ENCODE data around the gene SLC35E4. TPM values are rescaled to one million over a fixed set of nuclear protein-coding genes. Genes with fewer than 3 reads are reported as not detected.
"Not testable (repeated sequence)": the region's sequence is repeated elsewhere in the genome, so short reads cannot be mapped to it uniquely, and the experiment has no call there.

Gene SLC35E4, protein sequence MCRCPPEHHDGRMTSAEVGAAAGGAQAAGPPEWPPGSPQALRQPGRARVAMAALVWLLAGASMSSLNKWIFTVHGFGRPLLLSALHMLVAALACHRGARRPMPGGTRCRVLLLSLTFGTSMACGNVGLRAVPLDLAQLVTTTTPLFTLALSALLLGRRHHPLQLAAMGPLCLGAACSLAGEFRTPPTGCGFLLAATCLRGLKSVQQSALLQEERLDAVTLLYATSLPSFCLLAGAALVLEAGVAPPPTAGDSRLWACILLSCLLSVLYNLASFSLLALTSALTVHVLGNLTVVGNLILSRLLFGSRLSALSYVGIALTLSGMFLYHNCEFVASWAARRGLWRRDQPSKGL
- 1 to 10 TPM; 2.5 to 4.0 (median 2.9) TPM for total RNA-seq
- 2.9 TPM for polyA plus RNA-seq
- long read RNA-seq, donor 1, transcript SLC35E4-201 (2 exons, 2,714 nt), result major isoform, 23 of 27 reads
- long read RNA-seq, donor 1, partial matches to known transcripts, result 0 of 27 reads
- long read RNA-seq, donor 1, other reads (novel, unspliced or antisense), result 4 of 27 reads
- long read RNA-seq, donor 2, transcript SLC35E4-201 (2 exons, 2,714 nt), result major isoform, 8 of 8 reads
- long read RNA-seq, donor 2, partial matches to known transcripts, result 0 of 8 reads
- long read RNA-seq, donor 2, other reads (novel, unspliced or antisense), result 0 of 8 reads
- long read RNA-seq, donor 3, transcript SLC35E4-201 (2 exons, 2,714 nt), result major isoform, 37 of 37 reads
- long read RNA-seq, donor 3, partial matches to known transcripts, result 0 of 37 reads
- long read RNA-seq, donor 3, other reads (novel, unspliced or antisense), result 0 of 37 reads
- long read RNA-seq, donor 4, transcript SLC35E4-201 (2 exons, 2,714 nt), result major isoform, 6 of 6 reads
- long read RNA-seq, donor 4, partial matches to known transcripts, result 0 of 6 reads
- long read RNA-seq, donor 4, other reads (novel, unspliced or antisense), result 0 of 6 reads

DNA sequence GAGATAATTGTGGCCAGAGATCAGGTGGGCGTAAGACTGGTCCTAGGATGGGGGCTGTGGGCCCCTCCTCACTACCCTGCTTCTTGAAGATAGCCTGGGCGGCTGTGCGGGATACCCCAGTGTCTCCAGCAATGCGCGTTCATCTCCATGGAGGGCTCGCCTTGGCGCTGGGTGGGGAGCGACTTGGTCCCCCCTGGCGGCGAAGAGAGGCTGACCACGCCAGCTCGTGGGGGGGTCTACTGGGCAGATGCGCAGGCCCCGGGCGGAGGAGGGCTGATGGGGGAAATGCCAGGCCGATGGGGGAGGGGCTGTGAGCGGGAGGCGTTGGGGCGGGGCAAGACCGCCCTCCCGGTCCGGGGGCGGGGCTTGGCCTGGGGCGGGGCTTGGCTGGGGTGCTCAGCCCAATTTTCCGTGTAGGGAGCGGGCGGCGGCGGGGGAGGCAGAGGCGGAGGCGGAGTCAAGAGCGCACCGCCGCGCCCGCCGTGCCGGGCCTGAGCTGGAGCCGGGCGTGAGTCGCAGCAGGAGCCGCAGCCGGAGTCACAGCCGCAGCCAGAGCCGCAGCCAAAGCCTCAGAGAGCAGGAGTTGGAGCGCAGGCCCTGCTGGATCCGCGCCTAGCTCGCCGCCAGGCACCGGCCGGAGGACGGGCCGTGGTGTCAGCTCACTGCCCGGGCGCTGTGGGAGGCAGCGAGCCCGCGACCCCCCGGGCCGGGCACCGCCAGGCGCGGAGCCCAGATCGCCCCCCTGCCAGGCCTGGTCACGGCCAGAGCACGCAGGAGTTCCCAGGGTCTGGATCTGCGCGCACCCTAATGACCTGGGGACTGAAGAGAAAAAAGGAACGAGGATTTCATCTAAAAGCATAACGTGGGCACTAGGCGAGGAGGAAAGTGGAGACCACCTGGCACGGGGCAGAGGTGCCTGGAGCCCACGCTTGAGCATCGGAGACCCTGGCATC lies at the start of gene SLC35E4:
TSS of gene SLC35E4 (plus strand) at position 509 of the 953 bp plus-strand sequence. CDS start 670 bp downstream, outside the sequence.
- peaks cover 15% of the 10 kb centered on the region for H3K4me1 ChIP-seq (ENCODE audit: control insufficient read depth, insufficient read depth, low read length)

DNA sequence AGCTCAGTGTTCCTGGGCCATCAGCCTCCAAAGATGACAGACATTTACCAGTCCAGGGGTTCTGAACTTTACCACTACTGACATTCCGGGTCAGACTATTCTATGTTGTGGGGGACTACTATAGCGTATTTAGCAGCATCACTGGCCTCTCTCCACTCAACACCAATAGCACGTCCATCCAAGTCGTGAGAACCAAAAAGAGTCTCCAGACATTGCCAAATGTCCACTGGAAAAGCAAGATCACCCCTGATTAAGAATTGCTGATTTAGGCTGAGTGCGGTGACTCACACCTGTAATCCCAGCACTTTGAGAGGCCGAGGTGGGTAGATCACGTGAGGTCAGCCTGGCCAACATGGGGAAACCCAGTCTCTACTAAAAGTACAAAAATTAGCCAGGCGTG lies 49.2 kb upstream of the SLC35E4 start:
- H3K9me3 ChIP-seq (ENCODE audit: control insufficient read depth, low read length), result no peaks in the 10 kb centered on the region
- H3K4me3 ChIP-seq (ENCODE audit: low read length), result no peak overlapping the region
- peaks cover 3% of the 10 kb centered on the region for H3K4me1 ChIP-seq (ENCODE audit: control insufficient read depth, insufficient read depth, low read length)
- 95% methylated on average over 8 of the region's 8 CpGs for WGBS
- ATAC-seq (no peak), DNase-seq (no peak)
- intact Hi-C loops (cut with DNase I), result no loop called here
- no peaks in the 10 kb centered on the region for H3K27me3 ChIP-seq (ENCODE audit: control insufficient read depth, insufficient read depth)
- no peak overlapping the region for H3K27ac ChIP-seq (ENCODE audit: low read length)

More for the DNA sequence above, at the start of gene SLC35E4:
- Histone ChIP-seq H3K9me3 (ENCODE audit: control insufficient read depth, low read length) (no peaks in the 10 kb centered on the region), H3K27me3 (ENCODE audit: control insufficient read depth, insufficient read depth) (no peaks in the 10 kb centered on the region), H3K27ac (ENCODE audit: low read length) (peak within 1 kb of the TSS; percentile 88), H3K4me3 (ENCODE audit: low read length) (peak within 1 kb of the TSS; percentile 46)
- ATAC-seq, result peak; percentile 95 to 97
- under 1% methylated on average over 75 of the region's 75 CpGs for WGBS
- intact Hi-C loops (cut with DNase I), result loop anchor here (2.0 to 10.0 kb wide), 6 partner anchors 117 to 289 kb away; no protein-coding TSS in a partner anchor
- peak; percentile 96 to 98 (median 98) for DNase-seq

DNA sequence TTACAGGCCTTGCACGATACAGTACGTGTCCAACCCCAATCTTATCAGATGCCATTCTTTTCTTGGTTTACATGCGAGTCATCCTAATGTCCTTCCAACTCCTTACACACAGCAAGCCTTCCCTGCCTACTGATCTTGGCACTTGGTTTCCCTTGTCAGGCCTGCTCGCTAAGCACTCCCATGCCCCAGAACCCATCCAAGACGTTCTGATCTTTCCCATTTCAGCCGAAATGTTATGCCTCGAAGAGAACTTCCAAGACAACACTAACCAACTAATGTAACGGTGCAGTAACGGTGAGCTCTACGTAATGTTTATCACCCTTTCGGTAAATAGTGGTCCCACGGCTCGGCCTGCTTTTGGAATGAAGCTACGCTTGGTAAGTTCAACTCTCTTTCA lies 44.4 kb upstream of the SLC35E4 start:
- peaks cover 3% of the 10 kb centered on the region for H3K4me1 ChIP-seq (ENCODE audit: control insufficient read depth, insufficient read depth, low read length)
- DNase-seq (no peak), ATAC-seq (no peak)
- H3K27ac ChIP-seq (ENCODE audit: low read length), result no peak overlapping the region
- H3K27me3 ChIP-seq (ENCODE audit: control insufficient read depth, insufficient read depth), result no peaks in the 10 kb centered on the region
- H3K9me3 ChIP-seq (ENCODE audit: control insufficient read depth, low read length), result no peaks in the 10 kb centered on the region
- peak overlapping the region; percentile 96 for H3K4me3 ChIP-seq (ENCODE audit: low read length)
- 3% methylated on average over 14 of the region's 14 CpGs for WGBS
- intact Hi-C loops (cut with DNase I), result no loop called here

DNA sequence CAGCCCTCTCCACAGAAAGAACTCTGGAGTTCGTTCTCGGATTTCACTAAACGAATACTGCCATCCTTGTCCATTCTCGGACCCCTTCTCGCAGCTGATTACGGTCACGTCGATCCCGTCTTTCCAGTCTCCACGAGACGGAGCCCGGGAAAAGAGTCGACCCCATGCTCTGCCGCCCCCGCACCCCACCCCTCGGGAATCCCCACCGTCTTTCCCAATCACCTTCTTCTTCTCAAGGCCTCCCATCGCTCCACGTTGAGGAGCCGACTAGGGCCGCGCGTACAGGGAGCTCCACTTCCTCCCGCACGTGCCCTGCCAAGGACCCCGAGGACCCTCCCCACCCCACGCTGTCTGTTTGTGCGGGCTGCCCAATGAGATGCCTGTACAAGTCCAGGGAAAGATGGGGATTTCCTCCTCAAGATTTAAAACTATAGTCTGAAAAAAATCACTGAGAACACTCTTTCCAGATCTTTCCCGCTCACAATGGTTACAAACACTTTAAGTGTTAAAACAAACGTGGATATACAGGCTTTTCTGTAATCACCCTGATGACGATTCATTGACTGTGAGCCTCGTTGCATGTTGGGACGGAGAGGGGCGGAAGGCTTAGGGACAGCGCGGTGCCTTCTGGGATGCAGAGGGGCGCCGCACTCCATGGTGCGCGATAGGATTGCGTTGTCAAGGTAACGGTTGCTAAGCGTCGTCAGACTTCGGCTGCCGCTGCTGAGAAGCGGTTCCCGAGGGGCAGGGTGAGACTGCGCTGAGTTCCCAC lies 43.8 kb upstream of the SLC35E4 start, which contains the start of gene PES1:
TSS of gene PES1 (minus strand) at position 323 of the 772 bp plus-strand sequence. CDS start at position 246, 77 bp downstream.
- Histone ChIP-seq H3K4me3 (ENCODE audit: low read length) (peak within 1 kb of the TSS; percentile 96), H3K4me1 (ENCODE audit: control insufficient read depth, insufficient read depth, low read length) (peaks cover 3% of the 10 kb centered on the region), H3K27me3 (ENCODE audit: control insufficient read depth, insufficient read depth) (no peaks in the 10 kb centered on the region), H3K9me3 (ENCODE audit: control insufficient read depth, low read length) (no peaks in the 10 kb centered on the region), H3K27ac (ENCODE audit: low read length) (no peak within 1 kb of the TSS)
- ATAC-seq (peak; percentile 100), DNase-seq (peak; percentile 96 to 97 (median 97))
- intact Hi-C loops (cut with DNase I), result no loop called here
- under 1% methylated on average over 49 of the region's 49 CpGs for WGBS

DNA sequence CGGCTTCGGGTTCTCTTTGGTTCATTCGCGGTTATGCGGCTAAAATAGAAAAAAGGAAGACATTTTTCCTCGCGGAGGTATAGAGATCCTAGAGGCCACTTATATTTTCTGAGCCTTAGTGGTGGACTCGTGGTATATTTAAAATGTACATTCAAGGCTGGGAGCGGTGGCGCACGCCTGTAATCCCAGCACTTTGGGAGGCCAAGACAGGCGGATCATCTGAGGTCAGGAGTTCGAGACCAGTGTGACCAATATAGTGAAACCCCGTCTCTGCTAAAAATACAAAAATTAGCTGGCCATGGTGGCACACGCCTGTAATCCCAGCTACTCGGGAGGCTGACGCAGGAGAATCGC lies 43.2 kb upstream of the SLC35E4 start:
- WGBS, result 33% methylated on average over 18 of the region's 18 CpGs
- H3K9me3 ChIP-seq (ENCODE audit: control insufficient read depth, low read length); intact Hi-C loops (cut with DNase I); H3K4me1 ChIP-seq (ENCODE audit: control insufficient read depth, insufficient read depth, low read length); DNase-seq; ATAC-seq; H3K27me3 ChIP-seq (ENCODE audit: control insufficient read depth, insufficient read depth); H3K27ac ChIP-seq (ENCODE audit: low read length): not testable (repeated sequence)
- H3K4me3 ChIP-seq (ENCODE audit: low read length), result peak overlapping the region; percentile 96

DNA sequence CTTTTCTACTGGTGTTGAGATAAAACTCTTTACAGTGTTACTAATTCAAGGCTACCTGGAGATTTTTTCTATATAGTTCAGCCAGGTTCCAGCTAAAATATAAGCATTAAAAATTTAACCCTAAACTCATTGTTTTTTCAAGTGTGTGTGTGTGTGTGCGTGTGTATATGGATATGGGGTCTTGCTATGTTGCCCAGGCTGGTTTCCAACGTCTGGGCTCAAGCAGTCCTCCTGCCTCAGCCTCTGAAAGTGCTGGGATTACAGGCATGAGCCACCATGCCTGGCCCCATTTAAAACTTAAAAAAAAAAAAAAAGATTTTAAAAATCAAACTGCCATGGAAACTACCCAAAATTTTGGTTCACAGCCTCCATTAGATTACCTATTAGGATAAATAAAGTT lies 39.4 kb upstream of the SLC35E4 start:
- ATAC-seq (no peak), DNase-seq (no peak)
- Histone ChIP-seq H3K27me3 (ENCODE audit: control insufficient read depth, insufficient read depth) (no peaks in the 10 kb centered on the region), H3K9me3 (ENCODE audit: control insufficient read depth, low read length) (no peaks in the 10 kb centered on the region), H3K4me3 (ENCODE audit: low read length) (no peak overlapping the region), H3K4me1 (ENCODE audit: control insufficient read depth, insufficient read depth, low read length) (no peaks in the 10 kb centered on the region), H3K27ac (ENCODE audit: low read length) (no peak overlapping the region)
- intact Hi-C loops (cut with DNase I), result no loop called here
- 71% methylated on average over 2 of the region's 2 CpGs for WGBS

DNA sequence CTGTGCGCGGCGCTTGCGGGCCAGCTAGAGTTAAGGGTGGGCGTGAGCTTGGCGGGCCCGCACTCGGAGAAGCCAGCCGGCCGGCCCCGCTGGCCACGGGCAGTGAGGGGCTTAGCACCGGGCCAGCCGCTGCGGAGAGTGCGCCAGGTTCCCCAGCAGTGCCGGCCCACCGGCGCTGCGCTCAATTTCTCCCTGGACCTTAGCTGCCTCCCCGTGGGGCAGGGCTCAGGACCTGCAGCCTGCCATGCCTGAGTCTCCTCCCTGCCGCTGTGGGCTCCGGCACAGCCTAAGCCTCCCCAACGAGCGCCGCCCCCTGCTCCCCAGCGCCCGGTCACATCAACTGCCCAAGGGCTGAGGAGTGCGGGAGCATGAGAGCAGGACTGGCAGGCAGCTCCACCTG lies 38.7 kb upstream of the SLC35E4 start:
- H3K27ac ChIP-seq (ENCODE audit: low read length), result no peak overlapping the region
- H3K27me3 ChIP-seq (ENCODE audit: control insufficient read depth, insufficient read depth), result no peaks in the 10 kb centered on the region
- ATAC-seq, result no peak
- 91% methylated on average over 29 of the region's 29 CpGs for WGBS
- no peaks in the 10 kb centered on the region for H3K4me1 ChIP-seq (ENCODE audit: control insufficient read depth, insufficient read depth, low read length)
- intact Hi-C loops (cut with DNase I), result no loop called here
- DNase-seq, result no peak
- no peak overlapping the region for H3K4me3 ChIP-seq (ENCODE audit: low read length)
- H3K9me3 ChIP-seq (ENCODE audit: control insufficient read depth, low read length), result no peaks in the 10 kb centered on the region

DNA sequence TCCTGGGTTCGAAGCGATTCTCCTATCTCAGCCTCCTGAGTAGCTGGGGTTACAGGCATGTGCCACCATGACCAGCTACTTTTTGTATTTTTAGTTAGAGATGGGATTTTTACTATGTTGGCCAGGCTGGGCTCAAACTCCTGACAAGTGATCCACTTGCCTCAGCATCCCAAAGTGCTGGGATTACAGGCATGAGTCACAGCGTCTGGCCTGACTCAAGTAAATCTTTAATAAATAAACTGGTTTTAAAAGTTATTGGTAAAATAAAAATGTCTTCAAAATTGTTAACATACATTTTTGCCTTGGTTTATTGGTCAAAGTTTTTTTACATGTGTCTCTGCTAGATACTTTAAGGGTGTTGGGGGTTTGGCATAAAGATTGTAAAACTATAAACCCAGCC lies 36.6 kb upstream of the SLC35E4 start:
- Histone ChIP-seq H3K9me3 (ENCODE audit: control insufficient read depth, low read length) (no peaks in the 10 kb centered on the region), H3K27ac (ENCODE audit: low read length) (no peak overlapping the region), H3K4me3 (ENCODE audit: low read length) (no peak overlapping the region), H3K27me3 (ENCODE audit: control insufficient read depth, insufficient read depth) (no peaks in the 10 kb centered on the region), H3K4me1 (ENCODE audit: control insufficient read depth, insufficient read depth, low read length) (no peaks in the 10 kb centered on the region)
- no peak for DNase-seq
- intact Hi-C loops (cut with DNase I), result no loop called here
- 86% methylated on average over 3 of the region's 3 CpGs for WGBS
- ATAC-seq, result no peak

DNA sequence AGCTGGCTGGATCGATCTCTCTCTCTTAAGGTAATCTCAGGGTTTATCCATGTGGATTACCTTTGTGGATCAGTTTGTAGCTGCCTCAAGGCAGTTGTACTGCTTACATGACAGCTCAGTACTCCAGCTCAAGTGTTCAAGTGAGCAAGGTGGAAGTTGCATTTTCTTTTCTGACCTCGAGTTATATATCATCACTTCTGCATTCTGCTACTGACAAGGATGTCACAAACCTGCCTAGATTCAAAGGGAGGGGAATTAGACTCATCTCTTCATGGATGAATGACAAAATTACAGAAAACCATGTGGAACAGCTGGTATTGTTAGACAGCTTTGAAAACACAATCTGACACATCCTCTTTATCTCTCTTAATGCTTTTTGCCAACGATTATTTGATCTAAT lies 34.7 kb upstream of the SLC35E4 start:
- 53% methylated on average over 3 of the region's 3 CpGs for WGBS
- Histone ChIP-seq H3K9me3 (ENCODE audit: control insufficient read depth, low read length) (no peaks in the 10 kb centered on the region), H3K27ac (ENCODE audit: low read length) (no peak overlapping the region), H3K27me3 (ENCODE audit: control insufficient read depth, insufficient read depth) (no peaks in the 10 kb centered on the region), H3K4me3 (ENCODE audit: low read length) (no peak overlapping the region), H3K4me1 (ENCODE audit: control insufficient read depth, insufficient read depth, low read length) (no peaks in the 10 kb centered on the region)
- DNase-seq, result no peak
- no peak for ATAC-seq
- intact Hi-C loops (cut with DNase I), result no loop called here

DNA sequence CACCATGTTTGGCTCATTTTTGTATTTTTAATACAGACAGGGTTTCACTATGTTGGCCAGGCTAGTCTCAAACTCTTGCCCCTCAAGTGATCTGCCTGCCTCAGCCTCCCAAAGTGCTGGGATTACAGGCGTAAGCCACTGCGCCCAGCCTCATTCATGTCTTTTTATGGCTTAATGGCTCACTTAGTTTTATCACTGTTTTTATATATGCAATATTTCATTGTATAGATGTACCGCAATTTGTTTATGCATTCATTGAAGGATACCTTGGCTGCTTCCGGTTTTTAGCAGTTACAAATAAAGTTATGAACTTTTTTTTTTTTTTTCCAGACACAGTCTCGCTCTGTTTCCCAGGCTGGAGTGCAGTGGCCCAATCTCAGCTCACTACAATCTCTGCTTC lies 34.1 kb upstream of the SLC35E4 start:
- H3K27me3 ChIP-seq (ENCODE audit: control insufficient read depth, insufficient read depth), result no peaks in the 10 kb centered on the region
- H3K27ac ChIP-seq (ENCODE audit: low read length), result no peak overlapping the region
- no peak overlapping the region for H3K4me3 ChIP-seq (ENCODE audit: low read length)
- ATAC-seq, result no peak
- H3K4me1 ChIP-seq (ENCODE audit: control insufficient read depth, insufficient read depth, low read length), result no peaks in the 10 kb centered on the region
- no peaks in the 10 kb centered on the region for H3K9me3 ChIP-seq (ENCODE audit: control insufficient read depth, low read length)
- 90% methylated on average over 5 of the region's 5 CpGs for WGBS
- no peak for DNase-seq
- intact Hi-C loops (cut with DNase I), result no loop called here
